OCI-LY1 (cell line): ENCODE data around the gene CFAP97D1.

Source experiments
- H2AFZ ChIP-seq: fragments of 200-600 bp; sonication (generic), shearing (Covaris generic); 2 replicates; pipeline ENCODE4 v1.6.0; 2014; ENCODE audit warnings: antibody characterized with exemption, mild to moderate bottlenecking, low read length
- H3F3A ChIP-seq: fragments of 200-600 bp; sonication (generic), shearing (Covaris generic); 2 replicates; pipeline ENCODE4 v1.6.0; 2014; ENCODE audit warnings: mild to moderate bottlenecking, antibody characterized with exemption, low read length, moderate library complexity; ENCODE audit not compliant: insufficient read depth
- H3K27ac ChIP-seq: fragments of 200-600 bp; sonication (generic); 2 replicates; pipeline ENCODE4 v1.5.1; 2014; ENCODE audit warnings: low read length, mixed run types, mild to moderate bottlenecking, low read depth; ENCODE audit not compliant: poor library complexity, severe bottlenecking
- H3K27me3 ChIP-seq: fragments of 200-600 bp; sonication (generic); 2 replicates; pipeline ENCODE4 v1.6.0; 2014; ENCODE audit warnings: antibody characterized with exemption, mild to moderate bottlenecking, low read length, moderate library complexity; ENCODE audit not compliant: insufficient read depth
- H3K36me3 ChIP-seq: fragments of 200-600 bp; sonication (generic); 2 replicates; pipeline ENCODE4 v1.6.1; 2014; ENCODE audit warnings: mild to moderate bottlenecking, antibody characterized with exemption, low read length, moderate library complexity, mixed read lengths; ENCODE audit not compliant: insufficient read depth
- H3K4me1 ChIP-seq: fragments of 200-600 bp; sonication (generic); 2 replicates; pipeline ENCODE4 v1.5.1; 2014; ENCODE audit warnings: mild to moderate bottlenecking, low read length, moderate library complexity; ENCODE audit not compliant: insufficient read depth, severe bottlenecking
- H3K4me2 ChIP-seq: fragments of 200-600 bp; sonication (generic), shearing (Covaris generic); 2 replicates; pipeline ENCODE4 v1.6.1; 2014; ENCODE audit warnings: low read length
- H3K4me3 ChIP-seq: fragments of 200-600 bp; sonication (generic); 2 replicates; pipeline ENCODE4 v1.5.1; 2014; ENCODE audit warnings: low read length, low read depth, mild to moderate bottlenecking, mixed read lengths; ENCODE audit not compliant: poor library complexity, severe bottlenecking
- H3K79me2 ChIP-seq: fragments of 200-600 bp; shearing (Covaris generic); 2 replicates; pipeline ENCODE4 v1.6.1; 2016; ENCODE audit warnings: mixed run types, low read length, mixed read lengths; ENCODE audit not compliant: insufficient read depth
- H3K9ac ChIP-seq: fragments of 200-600 bp; sonication (generic), shearing (Covaris generic); 2 replicates; pipeline ENCODE4 v1.6.1; 2014; ENCODE audit warnings: mild to moderate bottlenecking, low read length, mixed read lengths
- H3K9me2 ChIP-seq: fragments of 200-600 bp; sonication (generic), shearing (Covaris generic); 2 replicates; pipeline ENCODE4 v1.6.1; 2014; ENCODE audit warnings: low read depth, mild to moderate bottlenecking, low read length, mixed read lengths
- H3K9me3 ChIP-seq: fragments of 200-600 bp; shearing (Covaris generic); 2 replicates; pipeline ENCODE4 v1.6.1; 2014; ENCODE audit warnings: low read length, mixed read lengths
- H4K20me1 ChIP-seq: fragments of 200-600 bp; sonication (generic), shearing (Covaris generic); 2 replicates; pipeline ENCODE4 v1.6.0; 2016; ENCODE audit warnings: mild to moderate bottlenecking, low read length; ENCODE audit not compliant: insufficient read depth
- EZH2 ChIP-seq: fragments of 200-600 bp; sonication (generic), shearing (Covaris generic); IDR thresholded peaks from 2 replicates; pipeline ENCODE4 v1.8.0; 2017; ENCODE audit warnings: borderline replicate concordance, mixed run types, mild to moderate bottlenecking, antibody characterized with exemption, low read length, moderate library complexity, mixed read lengths
- TF ChIP-seq, protein P1 (sequence below): fragments of 200-600 bp; sonication (generic), shearing (Covaris generic); IDR thresholded peaks from 2 replicates; pipeline ENCODE4 v1.5.1; 2017; ENCODE audit warnings: mild to moderate bottlenecking, antibody characterized with exemption, low read length, moderate library complexity, mixed read lengths

Gene CFAP97D1

DNA sequence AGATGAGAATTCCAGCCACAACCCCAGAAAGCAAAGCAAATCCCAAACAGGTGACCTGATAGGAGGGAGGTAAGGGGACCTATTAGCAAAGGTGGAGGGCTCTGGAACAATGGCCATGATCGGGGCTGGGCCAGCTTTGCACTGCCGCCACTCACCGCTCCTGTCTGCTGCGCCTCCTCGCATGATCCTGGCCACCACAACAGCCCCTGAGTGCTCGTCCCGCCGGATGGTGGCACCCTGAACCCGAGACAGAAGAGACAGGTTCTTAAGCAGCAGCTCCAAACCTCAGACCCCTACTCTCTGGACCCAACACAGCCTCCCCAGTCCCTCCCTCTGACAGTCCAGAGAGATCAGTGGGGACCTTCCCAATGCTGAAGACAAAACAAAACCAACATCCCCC lies 47.4 kb downstream of the CFAP97D1 start:
- H3F3A ChIP-seq: no peaks in the 10 kb centered on the region

DNA sequence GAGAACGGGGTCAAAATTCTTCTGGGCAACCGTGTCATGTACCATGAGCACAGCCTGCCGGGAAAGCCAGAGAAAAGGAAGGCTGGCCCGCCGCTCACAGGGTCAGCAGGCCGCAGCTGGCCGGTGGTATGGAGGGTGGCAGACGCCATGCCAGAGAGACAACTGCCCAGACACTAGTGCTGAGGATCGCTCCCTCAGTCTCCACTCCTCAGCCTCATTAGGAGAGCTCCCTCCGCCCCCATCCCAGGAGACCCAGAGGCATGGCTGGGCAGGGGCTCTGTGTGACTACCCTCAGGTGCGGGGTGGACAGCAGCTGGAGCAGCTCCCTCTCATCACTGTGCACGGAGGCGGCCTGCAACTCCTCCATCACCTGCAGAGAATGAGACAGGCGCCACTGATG lies 49.5 kb downstream of the CFAP97D1 start:
- peaks cover 20% of the 10 kb centered on the region for H3K27me3 ChIP-seq
- H3K9me2 ChIP-seq: no peaks in the 10 kb centered on the region
- no peak overlapping the region for H3K4me2 ChIP-seq
- no peak overlapping the region for H3K9ac ChIP-seq
- no peaks in the 10 kb centered on the region for H3K79me2 ChIP-seq
- H3K9me3 ChIP-seq: no peaks in the 10 kb centered on the region
- H3K27ac ChIP-seq: no peak overlapping the region
- TF ChIP-seq EZH2: no peak
- TF ChIP-seq, protein P1, sequence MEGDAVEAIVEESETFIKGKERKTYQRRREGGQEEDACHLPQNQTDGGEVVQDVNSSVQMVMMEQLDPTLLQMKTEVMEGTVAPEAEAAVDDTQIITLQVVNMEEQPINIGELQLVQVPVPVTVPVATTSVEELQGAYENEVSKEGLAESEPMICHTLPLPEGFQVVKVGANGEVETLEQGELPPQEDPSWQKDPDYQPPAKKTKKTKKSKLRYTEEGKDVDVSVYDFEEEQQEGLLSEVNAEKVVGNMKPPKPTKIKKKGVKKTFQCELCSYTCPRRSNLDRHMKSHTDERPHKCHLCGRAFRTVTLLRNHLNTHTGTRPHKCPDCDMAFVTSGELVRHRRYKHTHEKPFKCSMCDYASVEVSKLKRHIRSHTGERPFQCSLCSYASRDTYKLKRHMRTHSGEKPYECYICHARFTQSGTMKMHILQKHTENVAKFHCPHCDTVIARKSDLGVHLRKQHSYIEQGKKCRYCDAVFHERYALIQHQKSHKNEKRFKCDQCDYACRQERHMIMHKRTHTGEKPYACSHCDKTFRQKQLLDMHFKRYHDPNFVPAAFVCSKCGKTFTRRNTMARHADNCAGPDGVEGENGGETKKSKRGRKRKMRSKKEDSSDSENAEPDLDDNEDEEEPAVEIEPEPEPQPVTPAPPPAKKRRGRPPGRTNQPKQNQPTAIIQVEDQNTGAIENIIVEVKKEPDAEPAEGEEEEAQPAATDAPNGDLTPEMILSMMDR: no peak
- no peaks in the 10 kb centered on the region for H3K36me3 ChIP-seq
- no peak overlapping the region for H2AFZ ChIP-seq
- H3F3A ChIP-seq: no peaks in the 10 kb centered on the region
- no peaks in the 10 kb centered on the region for H3K4me1 ChIP-seq
- H3K4me3 ChIP-seq: no peak overlapping the region
- H4K20me1 ChIP-seq: no peaks in the 10 kb centered on the region

More for the DNA sequence above, 47.4 kb downstream of the CFAP97D1 start:
- H3K9me2 ChIP-seq: no peaks in the 10 kb centered on the region
- H2AFZ ChIP-seq: no peak overlapping the region
- no peaks in the 10 kb centered on the region for H3K4me1 ChIP-seq
- TF ChIP-seq, protein P1: no peak
- no peak for TF ChIP-seq EZH2
- no peak overlapping the region for H3K27ac ChIP-seq
- no peak overlapping the region for H3K9ac ChIP-seq
- no peaks in the 10 kb centered on the region for H3K79me2 ChIP-seq
- H3K27me3 ChIP-seq: peaks cover 13% of the 10 kb centered on the region
- no peaks in the 10 kb centered on the region for H4K20me1 ChIP-seq
- no peak overlapping the region for H3K4me3 ChIP-seq
- no peak overlapping the region for H3K4me2 ChIP-seq
- H3K36me3 ChIP-seq: no peaks in the 10 kb centered on the region
- no peaks in the 10 kb centered on the region for H3K9me3 ChIP-seq

DNA sequence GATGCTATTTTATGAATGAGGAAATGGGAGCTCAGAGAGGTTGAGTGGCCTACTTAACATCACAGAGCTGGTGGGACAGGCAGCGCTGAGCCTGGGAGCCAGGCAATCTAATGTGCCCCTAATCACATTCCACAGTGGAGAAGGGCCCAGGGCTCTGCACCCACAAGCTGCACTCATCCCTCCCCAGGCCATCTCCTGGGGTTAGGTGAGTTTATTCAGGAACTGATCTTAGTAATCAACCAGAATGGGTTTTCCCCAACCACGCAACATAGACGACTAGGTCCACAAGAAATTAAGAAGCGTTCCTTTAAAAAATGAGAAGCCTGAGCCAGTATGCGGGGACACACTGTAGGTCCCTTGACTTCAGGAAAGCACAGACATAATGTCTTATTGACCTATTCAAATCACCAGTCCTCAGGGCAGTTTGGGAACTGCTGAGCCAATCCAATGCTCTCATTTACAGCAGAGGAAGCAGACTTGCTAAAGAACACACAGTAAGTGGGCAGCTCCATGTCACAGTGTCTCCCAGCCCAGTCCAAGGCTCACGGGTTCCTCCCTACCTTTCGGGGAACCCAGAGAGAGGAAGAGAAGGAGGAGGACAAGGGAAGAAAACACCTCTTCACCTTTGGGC lies 50.4 kb downstream of the CFAP97D1 start:
- H3K9ac ChIP-seq: no peak overlapping the region
- no peak overlapping the region for H3K4me2 ChIP-seq
- no peak overlapping the region for H3K4me3 ChIP-seq
- no peaks in the 10 kb centered on the region for H3F3A ChIP-seq
- no peak overlapping the region for H2AFZ ChIP-seq
- no peaks in the 10 kb centered on the region for H3K79me2 ChIP-seq
- no peaks in the 10 kb centered on the region for H3K4me1 ChIP-seq
- TF ChIP-seq, protein P1: no peak
- no peak for TF ChIP-seq EZH2
- no peaks in the 10 kb centered on the region for H3K9me3 ChIP-seq
- no peaks in the 10 kb centered on the region for H4K20me1 ChIP-seq
- no peaks in the 10 kb centered on the region for H3K9me2 ChIP-seq
- no peak overlapping the region for H3K27ac ChIP-seq
- H3K36me3 ChIP-seq: no peaks in the 10 kb centered on the region
- peaks cover 18% of the 10 kb centered on the region for H3K27me3 ChIP-seq
